Mucosa of rectum (tissue), 2 donors: ENCODE measurements around the gene DENND1A.

Experiments used
- H3K27ac ChIP-seq, 2 donors: one replicate each; pipeline ENCODE4 v1.7.0; 2013; ENCODE audit warnings: inconsistent platforms in 2 of 2, low read depth in 2 of 2, low read length in 2 of 2
- H3K27me3 ChIP-seq, 2 donors: one replicate each; pipeline ENCODE4 v1.7.0; 2013; ENCODE audit warnings: low read length in 2 of 2; ENCODE audit not compliant: control insufficient read depth in 2 of 2, insufficient read depth in 2 of 2
- H3K36me3 ChIP-seq, 2 donors: one replicate each; pipeline ENCODE4 v1.7.0; 2013; ENCODE audit warnings: low read length in 2 of 2; ENCODE audit not compliant: control insufficient read depth in 2 of 2, insufficient read depth in 2 of 2
- H3K4me1 ChIP-seq, 2 donors: one replicate each; pipeline ENCODE4 v1.7.0; 2013; ENCODE audit warnings: low read length in 2 of 2, mild to moderate bottlenecking in 1 of 2; ENCODE audit not compliant: control insufficient read depth in 2 of 2, insufficient read depth in 2 of 2
- H3K4me3 ChIP-seq, 2 donors: one replicate each; pipeline ENCODE4 v1.7.0; 2013; ENCODE audit warnings: low read length in 2 of 2
- H3K9ac ChIP-seq, 2 donors: one replicate each; pipeline ENCODE4 v1.7.0; 2013; ENCODE audit warnings: low read length in 2 of 2, low read depth in 1 of 2, mild to moderate bottlenecking in 1 of 2
- H3K9me3 ChIP-seq, 2 donors: one replicate each; pipeline ENCODE4 v1.7.0; 2013; ENCODE audit warnings: low read length in 2 of 2; ENCODE audit not compliant: control insufficient read depth in 2 of 2
- donor health status: healthy.
- donor health status: Normal muscosa, but diverticular disease.

DENND1A gene

DNA sequence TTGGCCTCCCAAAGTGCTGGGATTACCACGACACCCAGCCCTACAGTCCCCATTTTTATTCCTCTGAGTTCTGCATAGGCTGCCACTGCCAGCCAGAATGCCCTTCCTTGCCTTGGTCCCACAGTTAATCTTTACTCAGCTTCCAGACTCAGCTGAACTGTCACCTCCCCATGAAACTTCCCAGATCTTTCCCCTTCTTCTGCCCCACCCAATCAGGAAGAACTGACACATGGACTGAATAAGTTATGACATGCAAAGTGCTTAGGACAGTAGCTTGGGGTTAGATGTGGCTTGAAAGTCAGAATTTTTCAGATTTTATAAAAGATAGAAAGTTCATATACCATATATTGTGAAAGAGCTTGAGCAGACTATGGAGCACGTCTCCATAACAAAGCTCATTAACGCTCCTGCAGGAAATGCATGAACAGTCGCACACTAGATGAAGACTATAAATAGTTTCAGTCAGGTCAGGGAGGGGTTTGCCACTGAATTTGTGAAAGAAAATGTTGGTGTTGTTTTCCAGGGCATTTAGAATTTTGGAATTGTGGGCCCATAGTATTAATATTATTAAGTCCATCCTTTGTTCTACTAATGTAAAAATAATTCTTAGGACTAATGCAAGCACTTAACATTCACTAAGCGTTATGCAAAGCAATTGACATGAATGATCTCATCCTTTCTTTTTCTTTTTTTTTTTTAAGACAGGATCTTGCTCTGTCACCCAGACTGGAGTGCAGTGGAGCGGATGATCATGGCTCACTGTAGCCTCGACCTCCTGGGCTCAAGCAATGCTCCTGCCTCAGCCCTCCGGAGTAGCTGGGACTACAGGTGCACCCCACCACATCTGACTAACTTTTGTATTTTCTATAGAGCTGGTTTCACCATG, 36.1 kb upstream of the DENND1A start:
- H3K27ac ChIP-seq: no peak overlapping the region

DNA sequence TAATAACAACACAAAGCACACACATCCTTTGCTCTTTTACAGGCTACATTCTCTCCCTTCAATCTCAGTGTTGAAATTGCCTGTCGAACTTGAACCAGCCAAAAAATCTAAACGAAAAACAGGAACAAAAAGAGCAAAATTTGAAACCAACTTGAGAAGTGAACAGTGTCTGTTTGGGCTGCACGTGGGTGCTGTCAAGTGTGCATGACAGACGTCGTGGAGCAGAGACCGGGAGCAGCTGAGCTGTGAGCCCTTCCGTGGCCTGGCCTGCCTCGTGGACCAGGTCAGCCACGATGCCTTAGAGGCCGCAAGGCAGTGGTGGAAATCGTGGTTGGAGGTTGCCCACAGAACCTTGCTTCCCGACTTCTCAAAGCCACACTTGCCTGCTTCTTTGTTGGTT, 34.8 kb upstream of the DENND1A start:
- Histone ChIP-seq H3K27ac (no peak overlapping the region), H3K4me1 (no peaks in the 10 kb centered on the region), H3K27me3 (peaks cover 11 to 16% of the 10 kb centered on the region in 2 donors), H3K36me3 (no peaks in the 10 kb centered on the region), H3K9me3 (no peaks in the 10 kb centered on the region), H3K9ac (no peak overlapping the region), H3K4me3 (no peak overlapping the region)

More for the DNA sequence above, 36.1 kb upstream of the DENND1A start:
- Histone ChIP-seq H3K9me3 (no peaks in the 10 kb centered on the region), H3K4me3 (no peak overlapping the region), H3K36me3 (no peaks in the 10 kb centered on the region), H3K27me3 (peaks cover 14 to 16% of the 10 kb centered on the region in 2 donors), H3K4me1 (no peaks in the 10 kb centered on the region), H3K9ac (no peak overlapping the region)

DNA sequence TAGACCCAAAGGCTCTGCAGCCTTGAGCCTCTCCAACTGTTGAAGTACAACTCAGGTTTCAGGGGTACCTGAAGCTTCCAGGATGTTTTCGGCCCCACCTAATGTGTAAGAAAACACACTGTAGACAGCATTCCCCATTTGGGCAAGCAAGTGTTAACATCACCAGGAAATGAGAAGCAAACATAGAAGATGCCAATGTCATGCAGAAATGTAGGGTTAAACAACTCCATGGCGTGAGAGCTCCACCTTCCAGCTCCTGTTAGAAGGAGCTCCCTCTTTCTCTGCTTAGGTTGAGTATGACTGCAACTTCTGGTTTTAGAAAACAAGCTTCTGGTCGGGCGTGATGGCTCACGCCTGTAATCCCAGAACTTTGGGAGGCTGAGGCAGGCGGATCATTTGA, 31.0 kb upstream of the DENND1A start:
- Histone ChIP-seq H3K4me3 (no peak overlapping the region), H3K9ac (no peak overlapping the region), H3K27ac (no peak overlapping the region), H3K4me1 (no peaks in the 10 kb centered on the region), H3K9me3 (peaks cover 0 to 3% of the 10 kb centered on the region in 2 donors), H3K27me3 (peaks cover 6 to 10% of the 10 kb centered on the region in 2 donors), H3K36me3 (no peaks in the 10 kb centered on the region)

DNA sequence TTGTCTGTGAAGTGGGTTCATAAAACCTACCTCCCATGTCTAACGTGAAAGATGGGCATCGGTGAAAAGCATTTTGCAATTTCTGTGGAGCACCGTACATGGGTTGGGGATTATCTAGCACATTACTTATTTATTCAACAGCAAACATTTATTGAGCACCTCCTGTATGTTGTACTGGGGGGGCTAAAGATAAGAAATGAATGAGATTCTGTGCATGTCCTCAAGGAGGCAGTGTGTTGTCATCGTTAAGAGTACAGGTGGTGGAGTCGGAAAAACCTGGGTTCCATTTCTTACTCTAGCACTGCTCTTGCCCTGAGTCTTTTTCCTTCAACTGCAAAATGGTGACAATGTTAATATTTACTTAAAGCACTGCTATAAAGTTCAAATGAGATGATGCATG, 30.4 kb upstream of the DENND1A start:
- Histone ChIP-seq H3K4me1 (no peaks in the 10 kb centered on the region), H3K9me3 (peaks cover 0 to 3% of the 10 kb centered on the region in 2 donors), H3K27ac (no peak overlapping the region), H3K27me3 (peaks cover 6 to 8% of the 10 kb centered on the region in 2 donors), H3K4me3 (no peak overlapping the region), H3K9ac (no peak overlapping the region), H3K36me3 (no peaks in the 10 kb centered on the region)

DNA sequence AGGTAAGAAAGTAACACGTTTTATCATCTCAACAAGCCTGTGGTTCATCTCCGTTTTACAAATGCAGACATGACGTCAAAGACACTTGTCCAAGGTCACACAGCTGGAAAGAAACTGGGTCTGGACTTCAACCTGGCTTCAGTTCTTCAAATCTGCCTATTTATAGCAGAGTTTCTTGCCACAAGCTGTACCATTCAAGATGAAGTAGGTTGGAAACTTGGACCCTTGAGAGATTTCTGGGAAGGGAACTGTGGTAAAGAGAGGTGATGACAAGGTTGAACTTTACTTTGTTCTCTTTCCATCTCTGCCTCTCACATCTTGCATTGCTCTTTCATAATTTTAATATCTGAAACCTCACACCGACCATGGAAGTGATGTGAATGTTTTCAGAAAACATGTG, 29.9 kb upstream of the DENND1A start:
- no peak overlapping the region for H3K4me3 ChIP-seq
- peaks cover 3 to 6% of the 10 kb centered on the region in 2 donors for H3K27me3 ChIP-seq
- H3K9ac ChIP-seq: no peak overlapping the region
- no peaks in the 10 kb centered on the region for H3K4me1 ChIP-seq
- no peak overlapping the region for H3K27ac ChIP-seq
- H3K9me3 ChIP-seq: peaks cover 0 to 3% of the 10 kb centered on the region in 2 donors
- no peaks in the 10 kb centered on the region for H3K36me3 ChIP-seq

DNA sequence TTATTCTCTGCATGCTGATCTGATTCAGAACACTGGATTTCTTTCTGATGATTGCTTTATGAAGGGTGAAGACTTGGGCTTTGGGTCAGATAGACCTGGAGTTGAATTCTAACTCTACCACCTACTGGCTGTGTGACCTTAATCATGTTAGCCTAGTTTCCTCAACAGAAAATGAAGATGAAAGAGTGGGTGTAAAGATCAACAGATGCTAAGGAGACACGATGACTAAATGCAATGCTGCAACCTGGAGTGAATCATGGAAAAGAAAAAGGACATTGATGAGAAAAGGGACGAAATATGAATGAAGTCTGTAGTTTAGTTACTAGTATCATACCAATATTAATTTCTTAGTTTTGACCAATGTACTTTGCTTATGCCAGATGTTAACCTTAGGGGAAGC, 27.8 kb upstream of the DENND1A start:
- Histone ChIP-seq H3K9ac (no peak overlapping the region), H3K4me1 (no peaks in the 10 kb centered on the region), H3K27ac (no peak overlapping the region), H3K36me3 (no peaks in the 10 kb centered on the region), H3K27me3 (peaks cover 2 to 8% of the 10 kb centered on the region in 2 donors), H3K4me3 (no peak overlapping the region), H3K9me3 (peaks cover 0 to 3% of the 10 kb centered on the region in 2 donors)

DNA sequence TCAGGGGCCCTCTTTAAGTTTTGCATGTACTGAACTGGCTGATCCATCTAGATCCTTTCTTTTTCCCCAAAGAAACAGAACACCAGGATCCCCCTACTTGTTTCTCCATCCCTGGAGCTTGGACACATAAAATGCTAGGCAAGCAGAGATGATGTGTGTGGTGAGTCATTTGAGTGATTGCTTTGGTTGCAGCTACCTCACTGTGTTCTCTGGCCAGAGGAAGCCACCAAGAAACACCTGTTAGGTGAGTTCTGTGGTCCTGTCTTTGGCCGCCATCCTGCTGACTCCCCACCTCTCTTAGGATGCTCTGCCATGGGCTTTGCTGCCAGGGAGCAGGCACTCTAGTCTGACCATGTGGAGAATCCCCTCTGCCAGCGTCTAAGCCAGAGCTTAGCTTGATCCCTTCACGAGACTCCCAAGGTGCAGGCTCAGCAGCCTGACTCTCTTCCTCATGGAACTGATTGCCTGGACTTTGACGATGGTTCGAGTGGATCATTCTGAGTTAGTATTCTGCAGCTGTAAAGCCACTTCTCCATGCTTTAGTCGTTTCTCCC, 27.3 kb upstream of the DENND1A start:
- H3K27me3 ChIP-seq: peaks cover 2 to 8% of the 10 kb centered on the region in 2 donors
- H3K9me3 ChIP-seq: peaks cover 0 to 3% of the 10 kb centered on the region in 2 donors
- no peaks in the 10 kb centered on the region for H3K36me3 ChIP-seq
- no peak overlapping the region for H3K27ac ChIP-seq
- H3K9ac ChIP-seq: no peak overlapping the region
- H3K4me1 ChIP-seq: no peaks in the 10 kb centered on the region
- H3K4me3 ChIP-seq: no peak overlapping the region

DNA sequence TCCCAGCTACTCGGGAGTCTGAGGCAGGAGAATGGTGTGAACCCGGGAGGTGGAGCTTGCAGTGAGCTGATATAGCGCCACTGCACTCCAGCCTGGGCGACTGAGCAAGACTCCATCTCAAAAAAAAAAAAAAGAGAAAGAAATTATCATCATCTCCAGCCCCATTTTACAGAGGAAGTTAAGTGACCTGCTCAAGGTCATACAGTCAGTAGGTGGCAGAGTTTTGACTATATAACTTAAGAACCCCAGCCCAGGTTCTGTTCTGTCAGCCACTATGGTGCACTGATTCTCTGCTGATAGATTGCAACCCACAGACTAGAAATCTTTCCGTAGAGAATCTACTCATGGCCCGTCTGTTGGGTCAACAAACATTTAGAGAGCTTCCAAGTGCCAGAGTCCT, 25.7 kb upstream of the DENND1A start:
- Histone ChIP-seq H3K27me3 (peaks cover 2% of the 10 kb centered on the region in 2 donors), H3K36me3 (no peaks in the 10 kb centered on the region), H3K9ac (no peak overlapping the region), H3K9me3 (peaks cover 0 to 3% of the 10 kb centered on the region in 2 donors), H3K4me3 (no peak overlapping the region), H3K4me1 (no peaks in the 10 kb centered on the region), H3K27ac (no peak overlapping the region)

DNA sequence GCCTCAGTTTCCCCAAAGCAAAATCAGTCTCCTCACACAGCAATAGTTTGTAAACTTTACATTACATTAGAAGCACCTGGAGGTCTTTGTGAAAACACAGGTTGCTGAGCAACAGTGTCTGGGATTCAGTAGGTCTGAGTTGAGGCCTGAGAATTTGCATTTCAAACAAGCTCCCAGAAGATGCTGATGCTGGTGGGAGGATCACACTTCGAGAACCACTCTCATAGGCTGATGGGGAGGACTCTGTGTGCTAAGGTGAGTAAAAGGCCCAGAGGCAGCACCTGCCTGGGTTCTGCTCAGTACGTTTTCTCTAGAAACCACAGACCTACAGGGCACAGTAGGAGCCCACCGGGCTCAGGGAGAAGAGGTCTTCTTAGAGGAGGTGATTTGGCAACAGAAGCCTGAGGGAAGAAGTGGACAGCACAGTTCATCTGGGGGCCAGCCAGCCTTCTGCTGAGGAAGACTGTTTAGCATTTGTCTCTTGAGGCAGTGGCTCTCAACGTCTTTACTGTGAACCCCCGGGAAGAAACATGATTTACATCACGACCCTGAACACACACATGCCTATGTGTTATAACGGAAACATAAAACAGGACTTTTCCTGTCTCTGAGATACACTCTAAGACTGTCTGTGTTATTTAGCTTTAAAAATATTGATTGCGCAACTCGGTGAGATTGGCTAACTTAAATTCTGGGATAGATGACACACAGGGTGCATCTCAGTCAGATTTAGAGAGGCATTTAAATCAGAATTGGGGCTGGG, 24.8 kb upstream of the DENND1A start:
- H3K9me3 ChIP-seq: peaks cover 0 to 3% of the 10 kb centered on the region in 2 donors
- H3K9ac ChIP-seq: no peak overlapping the region
- H3K36me3 ChIP-seq: no peaks in the 10 kb centered on the region
- no peaks in the 10 kb centered on the region for H3K4me1 ChIP-seq
- H3K27ac ChIP-seq: no peak overlapping the region
- H3K27me3 ChIP-seq: peaks cover 2% of the 10 kb centered on the region in 2 donors
- H3K4me3 ChIP-seq: no peak overlapping the region
